ENCODE measurements around the gene KCNK16. TPM values are rescaled to one million over a fixed set of nuclear protein-coding genes. Genes with fewer than 3 reads are reported as not detected.
"Not testable (repeated sequence)": the region's sequence is repeated elsewhere in the genome, so short reads cannot be mapped to it uniquely, and the experiment has no call there.

KCNK16 gene
- total RNA-seq, 1 donor from 2014 or later = not detected

- Mint-ChIP-seq H3K36me3 (ENCODE audit: unreplicated experiment) (no peaks in the 10 kb centered on the region), H3K4me3 (ENCODE audit: unreplicated experiment) (no peak overlapping the region), H3K27ac (ENCODE audit: unreplicated experiment) (no peak overlapping the region)
Observed at GRCh38 chr6:39287601-39288000, 34.9 kb downstream of the KCNK16 start.

GRCh38 chr6:39286596-39286995 lies 35.9 kb downstream of the KCNK16 start:
- not testable (repeated sequence) for H3K9me3 Mint-ChIP-seq (ENCODE audit: unreplicated experiment); H3K27ac Mint-ChIP-seq (ENCODE audit: unreplicated experiment)

More at GRCh38 chr6:39287601-39288000, 34.9 kb downstream of the KCNK16 start:
- Mint-ChIP-seq H3K9me3 (ENCODE audit: unreplicated experiment) (no peaks in the 10 kb centered on the region), H3K4me1 (ENCODE audit: unreplicated experiment) (no peaks in the 10 kb centered on the region), H3K27me3 (ENCODE audit: unreplicated experiment) (peaks cover 8% of the 10 kb centered on the region)
- no peak for DNase-seq (ENCODE audit: extremely low spot score, unreplicated experiment)
- TF ChIP-seq CTCF (IDR thresholded peaks at IDR 0.05) = no peak

GRCh38 chr6:39282774-39283173 lies 39.7 kb downstream of the KCNK16 start:
- Mint-ChIP-seq H3K36me3 (ENCODE audit: unreplicated experiment) (no peaks in the 10 kb centered on the region), H3K4me3 (ENCODE audit: unreplicated experiment) (no peak overlapping the region), H3K27me3 (ENCODE audit: unreplicated experiment) (peaks cover 4% of the 10 kb centered on the region), H3K4me1 (ENCODE audit: unreplicated experiment) (no peaks in the 10 kb centered on the region), H3K9me3 (ENCODE audit: unreplicated experiment) (no peaks in the 10 kb centered on the region), H3K27ac (ENCODE audit: unreplicated experiment) (no peak overlapping the region)
- no peak for TF ChIP-seq CTCF (IDR thresholded peaks at IDR 0.05)
- DNase-seq (ENCODE audit: extremely low spot score, unreplicated experiment) = no peak

More at GRCh38 chr6:39286596-39286995, 35.9 kb downstream of the KCNK16 start:
- not testable (repeated sequence) for H3K4me3 Mint-ChIP-seq (ENCODE audit: unreplicated experiment); H3K36me3 Mint-ChIP-seq (ENCODE audit: unreplicated experiment); H3K4me1 Mint-ChIP-seq (ENCODE audit: unreplicated experiment); H3K27me3 Mint-ChIP-seq (ENCODE audit: unreplicated experiment); DNase-seq (ENCODE audit: extremely low spot score, unreplicated experiment)

- DNase-seq (ENCODE audit: extremely low spot score, unreplicated experiment) = no peak
- peaks cover 9% of the 10 kb centered on the region for H3K27me3 Mint-ChIP-seq (ENCODE audit: unreplicated experiment)
- no peaks in the 10 kb centered on the region for H3K4me1 Mint-ChIP-seq (ENCODE audit: unreplicated experiment)
- H3K4me3 Mint-ChIP-seq (ENCODE audit: unreplicated experiment) = no peak overlapping the region
- H3K9me3 Mint-ChIP-seq (ENCODE audit: unreplicated experiment) = no peaks in the 10 kb centered on the region
- H3K36me3 Mint-ChIP-seq (ENCODE audit: unreplicated experiment) = no peaks in the 10 kb centered on the region
- TF ChIP-seq CTCF (IDR thresholded peaks at IDR 0.05) = no peak
- H3K27ac Mint-ChIP-seq (ENCODE audit: unreplicated experiment) = no peak overlapping the region
Observed at GRCh38 chr6:39281312-39281980, 41.1 kb downstream of the KCNK16 start.

GRCh38 chr6:39280247-39280731 lies 42.2 kb downstream of the KCNK16 start:
- H3K4me3 Mint-ChIP-seq (ENCODE audit: unreplicated experiment) = no peak overlapping the region
- H3K9me3 Mint-ChIP-seq (ENCODE audit: unreplicated experiment) = no peaks in the 10 kb centered on the region
- H3K27me3 Mint-ChIP-seq (ENCODE audit: unreplicated experiment) = peaks cover 9% of the 10 kb centered on the region
- TF ChIP-seq CTCF (IDR thresholded peaks at IDR 0.05) = no peak
- H3K4me1 Mint-ChIP-seq (ENCODE audit: unreplicated experiment) = no peaks in the 10 kb centered on the region
- DNase-seq (ENCODE audit: extremely low spot score, unreplicated experiment) = no peak
- no peak overlapping the region for H3K27ac Mint-ChIP-seq (ENCODE audit: unreplicated experiment)
- H3K36me3 Mint-ChIP-seq (ENCODE audit: unreplicated experiment) = no peaks in the 10 kb centered on the region

Measured in osteocyte (in vitro differentiated cells).